ENCODE measurements around the gene LANCL1. TPM values are rescaled to one million over a fixed set of nuclear protein-coding genes. Genes with fewer than 3 reads are reported as not detected.
"Not testable (repeated sequence)": the region's sequence is repeated elsewhere in the genome, so short reads cannot be mapped to it uniquely, and the experiment has no call there.

The LANCL1 gene
- total RNA-seq, 2 experiments from 2014 or later = 46.1 to 47.5 TPM

- no peak for DNase-seq
- CTCF ChIA-PET = no interaction called here
- H3K27me3 Mint-ChIP-seq (ENCODE audit: low read depth) = no peaks in the 10 kb centered on the region
- intact Hi-C loops (cut with micrococcal nuclease) = no loop called here
- peaks cover 53% of the 10 kb centered on the region for H3K36me3 Mint-ChIP-seq (ENCODE audit: low read depth)
- H3K4me1 Mint-ChIP-seq (ENCODE audit: low read depth) = peaks cover 4% of the 10 kb centered on the region
- no peak overlapping the region for H3K27ac Mint-ChIP-seq
- no peak overlapping the region for H3K4me3 Mint-ChIP-seq
- no peaks in the 10 kb centered on the region for H3K9me3 Mint-ChIP-seq
These were observed 20.0 kb downstream of the LANCL1 start for GRCh38 chr2:210456571-210456970.

GRCh38 chr2:210454336-210454735, 22.2 kb downstream of the LANCL1 start:
- Mint-ChIP-seq H3K4me3 (no peak overlapping the region), H3K27me3 (ENCODE audit: low read depth) (no peaks in the 10 kb centered on the region), H3K36me3 (ENCODE audit: low read depth) (peaks cover 66% of the 10 kb centered on the region), H3K4me1 (ENCODE audit: low read depth) (peaks cover 4% of the 10 kb centered on the region), H3K9me3 (peaks cover 14% of the 10 kb centered on the region), H3K27ac (no peak overlapping the region)
- CTCF ChIA-PET = no interaction called here
- intact Hi-C loops (cut with micrococcal nuclease) = no loop called here
- DNase-seq = no peak

- Mint-ChIP-seq H3K27ac (no peak overlapping the region), H3K27me3 (ENCODE audit: low read depth) (no peaks in the 10 kb centered on the region), H3K4me3 (no peak overlapping the region), H3K9me3 (peaks cover 31% of the 10 kb centered on the region), H3K36me3 (ENCODE audit: low read depth) (peaks cover 78% of the 10 kb centered on the region), H3K4me1 (ENCODE audit: low read depth) (no peaks in the 10 kb centered on the region)
- no peak for DNase-seq
- CTCF ChIA-PET = no interaction called here
- intact Hi-C loops (cut with micrococcal nuclease) = no loop called here
These were observed 24.4 kb downstream of the LANCL1 start for GRCh38 chr2:210452194-210452593.

- intact Hi-C loops (cut with micrococcal nuclease); H3K4me3 Mint-ChIP-seq: not testable (repeated sequence)
These were observed 25.6 kb downstream of the LANCL1 start for GRCh38 chr2:210450942-210451341.

GRCh38 chr2:210445732-210446131, 30.8 kb downstream of the LANCL1 start:
- DNase-seq = no peak

More at GRCh38 chr2:210450942-210451341, 25.6 kb downstream of the LANCL1 start:
- peaks cover 31% of the 10 kb centered on the region for H3K9me3 Mint-ChIP-seq
- H3K27ac Mint-ChIP-seq; CTCF ChIA-PET; H3K27me3 Mint-ChIP-seq (ENCODE audit: low read depth); DNase-seq; H3K4me1 Mint-ChIP-seq (ENCODE audit: low read depth): not testable (repeated sequence)
- peaks cover 85% of the 10 kb centered on the region for H3K36me3 Mint-ChIP-seq (ENCODE audit: low read depth)

GRCh38 chr2:210445116-210445707, 31.3 kb downstream of the LANCL1 start:
- H3K27me3 Mint-ChIP-seq (ENCODE audit: low read depth) = no peaks in the 10 kb centered on the region
- no peak overlapping the region for H3K27ac Mint-ChIP-seq
- peaks cover 4% of the 10 kb centered on the region for H3K4me1 Mint-ChIP-seq (ENCODE audit: low read depth)
- no peak overlapping the region for H3K4me3 Mint-ChIP-seq
- intact Hi-C loops (cut with micrococcal nuclease) = loop anchor here (1.0 to 2.0 kb wide), 3 partner anchors 58 to 714 kb away; no protein-coding TSS in a partner anchor
- CTCF ChIA-PET = interaction anchor here (0.6 to 0.7 kb wide), 3 partner anchors 30 to 710 kb away, joined by 3 to 6 read pairs (median 3); no protein-coding TSS in a partner anchor
- H3K36me3 Mint-ChIP-seq (ENCODE audit: low read depth) = peaks cover 50% of the 10 kb centered on the region
- H3K9me3 Mint-ChIP-seq = peaks cover 22% of the 10 kb centered on the region
- no peak for DNase-seq

More at GRCh38 chr2:210445732-210446131, 30.8 kb downstream of the LANCL1 start:
- peaks cover 55% of the 10 kb centered on the region for H3K36me3 Mint-ChIP-seq (ENCODE audit: low read depth)
- H3K9me3 Mint-ChIP-seq = peaks cover 27% of the 10 kb centered on the region
- intact Hi-C loops (cut with micrococcal nuclease) = loop anchor here (1.0 to 2.0 kb wide), 3 partner anchors 57 to 713 kb away; no protein-coding TSS in a partner anchor
- CTCF ChIA-PET = interaction anchor here (0.6 to 1.7 kb wide), 4 partner anchors 13 to 710 kb away, joined by 3 to 7 read pairs (median 3); no protein-coding TSS in a partner anchor
- no peak overlapping the region for H3K27ac Mint-ChIP-seq
- H3K4me1 Mint-ChIP-seq (ENCODE audit: low read depth) = peaks cover 4% of the 10 kb centered on the region
- no peaks in the 10 kb centered on the region for H3K27me3 Mint-ChIP-seq (ENCODE audit: low read depth)
- H3K4me3 Mint-ChIP-seq = no peak overlapping the region

- intact Hi-C loops (cut with micrococcal nuclease) = no loop called here
- CTCF ChIA-PET = interaction anchor here (0.6 to 0.7 kb wide), 2 partner anchors 18 to 374 kb away, joined by 3 to 4 read pairs; no protein-coding TSS in a partner anchor
These were observed 33.0 kb downstream of the LANCL1 start for GRCh38 chr2:210443527-210443926.

GRCh38 chr2:210442878-210443277, 33.7 kb downstream of the LANCL1 start:
- intact Hi-C loops (cut with micrococcal nuclease) = no loop called here
- no peaks in the 10 kb centered on the region for H3K27me3 Mint-ChIP-seq (ENCODE audit: low read depth)
- H3K9me3 Mint-ChIP-seq = peaks cover 2% of the 10 kb centered on the region
- H3K4me3 Mint-ChIP-seq = no peak overlapping the region
- CTCF ChIA-PET = interaction anchor here (0.6 to 0.7 kb wide), 2 partner anchors 18 to 375 kb away, joined by 3 to 4 read pairs; no protein-coding TSS in a partner anchor
- H3K36me3 Mint-ChIP-seq (ENCODE audit: low read depth) = peaks cover 41% of the 10 kb centered on the region
- H3K27ac Mint-ChIP-seq = no peak overlapping the region
- H3K4me1 Mint-ChIP-seq (ENCODE audit: low read depth) = peaks cover 4% of the 10 kb centered on the region
- no peak for DNase-seq

More at GRCh38 chr2:210443527-210443926, 33.0 kb downstream of the LANCL1 start:
- Mint-ChIP-seq H3K27me3 (ENCODE audit: low read depth) (no peaks in the 10 kb centered on the region), H3K36me3 (ENCODE audit: low read depth) (peaks cover 47% of the 10 kb centered on the region), H3K27ac (no peak overlapping the region), H3K4me3 (no peak overlapping the region), H3K4me1 (ENCODE audit: low read depth) (peaks cover 4% of the 10 kb centered on the region), H3K9me3 (peaks cover 9% of the 10 kb centered on the region)
- no peak for DNase-seq

- intact Hi-C loops (cut with micrococcal nuclease) = no loop called here
- Mint-ChIP-seq H3K27ac (no peak overlapping the region), H3K36me3 (ENCODE audit: low read depth) (peaks cover 39% of the 10 kb centered on the region), H3K4me1 (ENCODE audit: low read depth) (peaks cover 4% of the 10 kb centered on the region), H3K9me3 (no peaks in the 10 kb centered on the region), H3K27me3 (ENCODE audit: low read depth) (no peaks in the 10 kb centered on the region), H3K4me3 (no peak overlapping the region)
- CTCF ChIA-PET = interaction anchor here (1.0 kb wide), 1 partner anchor 78 kb away, joined by 3 read pairs; no protein-coding TSS in a partner anchor
- DNase-seq = no peak
These were observed 34.1 kb downstream of the LANCL1 start for GRCh38 chr2:210442457-210442856.

GRCh38 chr2:210440206-210440605, 36.4 kb downstream of the LANCL1 start:
- peaks cover 38% of the 10 kb centered on the region for H3K36me3 Mint-ChIP-seq (ENCODE audit: low read depth)
- H3K27ac Mint-ChIP-seq = no peak overlapping the region
- H3K9me3 Mint-ChIP-seq = no peaks in the 10 kb centered on the region
- H3K4me1 Mint-ChIP-seq (ENCODE audit: low read depth) = no peaks in the 10 kb centered on the region
- CTCF ChIA-PET = no interaction called here
- intact Hi-C loops (cut with micrococcal nuclease) = no loop called here
- H3K4me3 Mint-ChIP-seq = no peak overlapping the region
- H3K27me3 Mint-ChIP-seq (ENCODE audit: low read depth) = no peaks in the 10 kb centered on the region
- DNase-seq = no peak

- Mint-ChIP-seq H3K36me3 (ENCODE audit: low read depth) (peaks cover 76% of the 10 kb centered on the region), H3K27me3 (ENCODE audit: low read depth) (no peaks in the 10 kb centered on the region), H3K9me3 (peaks cover 9% of the 10 kb centered on the region), H3K4me1 (ENCODE audit: low read depth) (no peaks in the 10 kb centered on the region), H3K27ac (no peak overlapping the region), H3K4me3 (no peak overlapping the region)
- CTCF ChIA-PET = no interaction called here
- DNase-seq = no peak
- intact Hi-C loops (cut with micrococcal nuclease) = no loop called here
These were observed 41.1 kb downstream of the LANCL1 start for GRCh38 chr2:210435439-210435838.

- Mint-ChIP-seq H3K4me3 (no peak overlapping the region), H3K36me3 (ENCODE audit: low read depth) (peaks cover 79% of the 10 kb centered on the region), H3K4me1 (ENCODE audit: low read depth) (no peaks in the 10 kb centered on the region), H3K27me3 (ENCODE audit: low read depth) (no peaks in the 10 kb centered on the region), H3K27ac (no peak overlapping the region), H3K9me3 (peaks cover 16% of the 10 kb centered on the region)
- DNase-seq = no peak
- CTCF ChIA-PET = no interaction called here
- intact Hi-C loops (cut with micrococcal nuclease) = no loop called here
These were observed 43.9 kb downstream of the LANCL1 start for GRCh38 chr2:210432633-210433032.
